MM.1S (cell line): ENCODE data around the gene BPGM.

Experiments
- CTCF ChIP-seq: fragments of 300-600 bp; sonication (generic); IDR thresholded peaks from 2 replicates; pipeline ENCODE4 v1.5.1; 2016; ENCODE audit warnings: antibody characterized with exemption, low read length, mixed read lengths
- EZH2 ChIP-seq: fragments of 300-600 bp; sonication (generic); optimal IDR thresholded peaks from 2 replicates; pipeline ENCODE3; 2017; ENCODE audit warnings: low read depth, mild to moderate bottlenecking, antibody characterized with exemption, low read length, mixed read lengths
- EZH2phosphoT487 ChIP-seq: fragments of 300-600 bp; sonication (generic); IDR thresholded peaks from 2 replicates; pipeline ENCODE4 v1.6.1; 2018; ENCODE audit warnings: antibody characterized with exemption, low read length

GRCh38 chr7:134671609-134672008, 25.0 kb downstream of the BPGM start:
- TF ChIP-seq CTCF (no peak), EZH2 (no peak), EZH2phosphoT487 (no peak)
